Measurements from ENCODE around the gene ARSK. TPM values are rescaled to one million over a fixed set of nuclear protein-coding genes. Genes with fewer than 3 reads are reported as not detected.

Gene ARSK
- total and polyA plus RNA-seq, 2 of the 4 experiments (the other 2 are of a cell fraction): 15.1 to 22.0 TPM

DNA sequence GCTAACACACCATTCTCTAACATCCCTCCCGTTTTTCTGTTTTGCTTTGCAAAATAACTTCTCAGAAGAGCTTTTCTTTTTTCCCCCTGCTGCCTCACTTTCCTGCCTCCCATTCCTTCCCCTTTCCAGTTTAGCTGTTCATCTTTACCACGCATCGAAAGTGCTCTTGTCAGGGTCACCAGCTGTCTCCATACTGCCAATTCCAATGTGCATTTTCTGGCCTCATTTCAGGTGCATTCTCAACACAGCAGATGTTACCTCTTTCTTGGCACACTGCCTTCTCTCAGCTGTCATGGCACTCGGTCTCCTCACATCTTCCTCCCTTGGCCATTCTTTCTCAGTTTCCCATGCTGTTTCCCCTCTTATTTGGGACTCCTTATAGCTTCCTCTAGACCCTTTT, 9.5 kb downstream of the ARSK start:
- intact Hi-C loops (cut with micrococcal nuclease) (no loop called here), in situ Hi-C loops (cut with MboI; ENCODE audit: low sequenced_read_pairs) (no loop called here), dilution Hi-C loops (cut with HindIII; ENCODE audit: low sequenced_read_pairs, unreplicated experiment) (no loop called here)
- Histone ChIP-seq H2AK9ac (replicated peaks; ENCODE audit: low read depth, low read length, poor library complexity) (no peak overlapping the region), H3K4ac (ENCODE audit: low read depth, low read length) (peak overlapping the region; percentile 91), H3K36me3 (ENCODE audit: control insufficient read depth, insufficient read depth, low read length) (peaks cover 5% of the 10 kb centered on the region), H3K4me3 (ENCODE audit: insufficient read depth, low read depth, low read length) (no peak overlapping the region), H3K23ac (ENCODE audit: low read depth, low read length) (peak overlapping the region; percentile 66; the same call in 1 of the 2 replicates), H4K91ac (ENCODE audit: insufficient read depth, low read depth, low read length) (peak overlapping the region; percentile 72), H2BK5ac (ENCODE audit: low read depth, low read length, poor library complexity, severe bottlenecking) (peak overlapping the region; percentile 95), H3K56ac (ENCODE audit: extremely low read depth, insufficient read depth, low read length) (no peak overlapping the region), H2AFZ (replicated peaks; ENCODE audit: low read length, poor library complexity) (peak overlapping the region; percentile 12), H3K27me3 (ENCODE audit: control insufficient read depth, insufficient read depth, low read length) (no peaks in the 10 kb centered on the region), H3K9me3 (ENCODE audit: control insufficient read depth, insufficient read depth, low read length) (no peaks in the 10 kb centered on the region), H2BK20ac (ENCODE audit: low read depth, low read length) (peak overlapping the region; percentile 82; the same call in 1 of the 2 replicates), H3K14ac (replicated peaks; ENCODE audit: low read depth, low read length) (peak overlapping the region; percentile 70), H3K4me2 (ENCODE audit: low read depth, low read length) (no peak overlapping the region), H2BK120ac (ENCODE audit: low read depth, low read length) (peak overlapping the region; percentile 77; the same call in 1 of the 2 replicates), H4K20me1 (ENCODE audit: insufficient read depth, low read length) (no peaks in the 10 kb centered on the region), H3K27ac (ENCODE audit: insufficient read depth, low read length) (no peak overlapping the region), H3K18ac (ENCODE audit: low read depth, low read length) (peak overlapping the region; percentile 3; the same call in 1 of the 2 replicates), H3K9me1 (ENCODE audit: insufficient read depth, low read length) (peaks cover 8% of the 10 kb centered on the region; the same call in 1 of the 2 replicates), H3K79me1 (ENCODE audit: low read depth in 1 of 2, low read length in 2 of 2) (peaks cover 21 to 44% of the 10 kb centered on the region in 2 experiments), H2BK15ac (ENCODE audit: low read depth, low read length) (peak overlapping the region; percentile 27; the same call in 2 of the 3 replicates), H4K5ac (ENCODE audit: low read depth, low read length) (peak overlapping the region; percentile 75; the same call in 1 of the 2 replicates), H3K4me1 (ENCODE audit: control insufficient read depth, insufficient read depth, low read length) (peaks cover 6% of the 10 kb centered on the region; the same call in 1 of the 2 replicates), H3K9ac (ENCODE audit: low read depth, low read length) (no peak overlapping the region), H4K8ac (ENCODE audit: low read depth in 2 of 2, low read length in 2 of 2) (peak overlapping the region in 1 of 2 experiments; percentile 66; a peak in 2 of 4 replicates), H2AK5ac (ENCODE audit: low read depth, low read length) (peak overlapping the region; percentile 96)
- DNase-seq (no peak), ATAC-seq (ENCODE audit: low read depth) (no peak)
- no TSS peak for BruUV-seq (replicated peaks)
- ChIA-PET CTCF (no interaction called here), POLR2A (ENCODE audit: unreplicated experiment) (no interaction called here)
- 65 to 100% methylated on average over 1 to 4 of the region's 4 CpGs for WGBS, 2 experiments (ENCODE audit: extremely low coverage in 2 of 2, insufficient read length in 1 of 2)
- TF ChIP-seq POLR2A (IDR thresholded peaks at IDR 0.05; ENCODE audit: low read depth, low read length): no peak
- no peak for TF ChIP-seq SMC3 (IDR thresholded peaks at IDR 0.05; ENCODE audit: low read depth, low read length)
- TF ChIP-seq, protein P1, sequence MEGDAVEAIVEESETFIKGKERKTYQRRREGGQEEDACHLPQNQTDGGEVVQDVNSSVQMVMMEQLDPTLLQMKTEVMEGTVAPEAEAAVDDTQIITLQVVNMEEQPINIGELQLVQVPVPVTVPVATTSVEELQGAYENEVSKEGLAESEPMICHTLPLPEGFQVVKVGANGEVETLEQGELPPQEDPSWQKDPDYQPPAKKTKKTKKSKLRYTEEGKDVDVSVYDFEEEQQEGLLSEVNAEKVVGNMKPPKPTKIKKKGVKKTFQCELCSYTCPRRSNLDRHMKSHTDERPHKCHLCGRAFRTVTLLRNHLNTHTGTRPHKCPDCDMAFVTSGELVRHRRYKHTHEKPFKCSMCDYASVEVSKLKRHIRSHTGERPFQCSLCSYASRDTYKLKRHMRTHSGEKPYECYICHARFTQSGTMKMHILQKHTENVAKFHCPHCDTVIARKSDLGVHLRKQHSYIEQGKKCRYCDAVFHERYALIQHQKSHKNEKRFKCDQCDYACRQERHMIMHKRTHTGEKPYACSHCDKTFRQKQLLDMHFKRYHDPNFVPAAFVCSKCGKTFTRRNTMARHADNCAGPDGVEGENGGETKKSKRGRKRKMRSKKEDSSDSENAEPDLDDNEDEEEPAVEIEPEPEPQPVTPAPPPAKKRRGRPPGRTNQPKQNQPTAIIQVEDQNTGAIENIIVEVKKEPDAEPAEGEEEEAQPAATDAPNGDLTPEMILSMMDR (conservative IDR thresholded peaks at IDR 0.05; ENCODE audit: low read depth, low read length): no peak
- TF ChIP-seq NFE2L2 (IDR thresholded peaks at IDR 0.05; ENCODE audit: low read depth, low read length): no peak
- no peak for TF ChIP-seq FOS (IDR thresholded peaks at IDR 0.05; ENCODE audit: low read depth, low read length)
- no peak for TF ChIP-seq CEBPB (IDR thresholded peaks at IDR 0.05; ENCODE audit: low read depth, low read length)
- TF ChIP-seq MAZ (IDR thresholded peaks at IDR 0.05; ENCODE audit: borderline replicate concordance, low read depth, low read length): no peak
